SW480 (cell line): ENCODE results near the gene DENND5B.
A peak's percentile ranks its signal among the peaks of the same experiment; 100 is the strongest.
"Not testable (repeated sequence)": the region's sequence is repeated elsewhere in the genome, so short reads cannot be mapped to it uniquely, and the experiment has no call there.

ENCODE experiments used
- DNase-seq: peaks from one replicate; pipeline ENCODE4 v3.0.0-alpha.2; 2016; ENCODE audit warnings: low spot score

Gene DENND5B

GRCh38 chr12:31590642-31591379, at the start of gene DENND5B:
Gene DENND5B (minus strand): TSS chr12:31591136. CDS start chr12:31590832, 304 bp downstream.
- peak; percentile 57 for DNase-seq

DNA sequence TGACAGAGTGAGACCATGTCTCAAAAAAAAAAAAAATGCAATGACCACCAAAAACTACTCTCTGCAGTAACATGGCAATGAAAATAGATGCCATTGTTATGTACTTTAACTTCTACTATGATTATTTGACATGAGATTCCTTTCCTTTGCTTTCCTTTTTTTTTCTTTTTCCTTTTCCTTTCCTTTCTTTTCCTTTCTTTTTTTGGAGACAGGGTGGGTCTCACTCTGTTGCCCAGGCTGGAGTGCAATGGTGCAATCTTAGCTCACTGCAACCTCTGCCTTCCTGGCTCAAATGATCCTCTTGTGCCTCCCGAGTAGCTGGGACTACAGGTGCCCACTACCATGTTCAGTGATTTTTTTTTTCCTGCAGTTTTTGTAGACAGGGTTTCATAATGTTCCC, 43.7 kb upstream of the DENND5B start:
- no peak for DNase-seq

DNA sequence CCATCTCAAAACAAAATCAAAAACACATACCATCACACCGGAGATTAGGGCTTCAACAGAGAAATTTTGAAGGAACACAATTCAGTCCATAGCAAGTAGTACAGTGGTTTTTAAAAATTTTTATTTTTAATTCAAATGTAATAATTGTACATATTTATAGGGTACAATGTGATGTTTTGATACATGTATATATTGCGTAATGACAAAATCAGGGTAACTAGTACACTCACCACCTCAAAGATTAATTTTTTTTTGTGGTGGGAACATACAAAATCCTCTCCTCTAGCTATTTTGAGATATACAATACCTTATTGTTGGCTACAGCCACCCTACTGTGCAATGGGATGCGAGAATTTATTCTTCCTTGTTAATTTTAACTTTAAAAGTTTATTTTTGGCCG, 42.5 kb upstream of the DENND5B start:
- DNase-seq = no peak

DNA sequence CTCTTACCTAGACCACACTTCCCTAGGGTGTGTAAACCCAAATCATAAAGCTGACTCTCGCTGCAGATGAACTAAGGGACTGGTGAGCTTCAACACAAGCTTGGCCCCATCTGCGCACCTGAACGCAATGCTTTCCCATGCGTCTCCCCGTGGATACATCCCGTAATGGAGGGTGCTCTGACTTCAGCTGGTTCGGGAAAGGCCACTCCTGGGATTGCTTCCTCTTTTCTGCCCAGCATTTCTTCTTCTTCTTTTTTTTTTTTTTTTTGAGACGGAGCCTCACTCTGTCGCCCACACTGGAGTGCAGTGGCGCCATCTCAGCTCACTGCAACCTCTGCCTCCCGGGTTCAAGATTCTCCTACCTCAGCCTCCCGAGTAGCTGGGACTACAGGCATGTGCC, 40.9 kb upstream of the DENND5B start:
- DNase-seq = no peak

DNA sequence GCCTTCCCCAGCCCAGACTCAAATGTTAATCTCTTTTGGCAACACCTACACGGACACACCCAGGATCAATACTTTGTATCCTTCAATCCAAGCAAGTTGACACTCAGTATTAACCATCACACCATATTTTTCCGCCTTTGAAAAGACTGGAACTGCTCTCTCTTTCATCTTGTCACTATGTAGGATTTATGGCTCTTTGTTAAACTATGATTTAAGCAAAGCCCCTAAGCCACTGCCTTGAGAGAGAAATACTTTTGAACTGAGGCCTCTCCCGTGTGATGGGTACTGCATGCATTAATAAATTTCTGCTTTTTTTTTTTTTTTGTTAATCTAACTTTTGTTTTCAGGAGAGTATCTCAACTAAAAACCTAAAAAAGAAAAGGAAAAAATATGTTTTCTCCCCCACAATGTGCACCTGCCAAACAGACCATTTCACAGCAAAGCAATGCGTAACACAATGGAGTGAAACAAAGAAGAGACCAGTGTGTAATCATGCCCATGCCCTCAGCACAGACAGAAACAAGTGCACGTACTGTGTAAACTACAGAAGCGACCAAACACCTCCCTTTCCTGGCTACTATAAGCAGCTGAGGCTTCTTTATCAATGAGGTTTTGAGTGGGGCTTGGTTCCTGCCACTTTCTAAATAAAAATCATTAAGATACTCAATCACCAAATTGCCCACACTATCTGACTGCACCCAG, 40.2 kb upstream of the DENND5B start:
- no peak for DNase-seq

- DNase-seq = no peak
These were observed 39.1 kb upstream of the DENND5B start for GRCh38 chr12:31629756-31630732.

- no peak for DNase-seq
These were observed 36.6 kb upstream of the DENND5B start for GRCh38 chr12:31627456-31628054.

DNA sequence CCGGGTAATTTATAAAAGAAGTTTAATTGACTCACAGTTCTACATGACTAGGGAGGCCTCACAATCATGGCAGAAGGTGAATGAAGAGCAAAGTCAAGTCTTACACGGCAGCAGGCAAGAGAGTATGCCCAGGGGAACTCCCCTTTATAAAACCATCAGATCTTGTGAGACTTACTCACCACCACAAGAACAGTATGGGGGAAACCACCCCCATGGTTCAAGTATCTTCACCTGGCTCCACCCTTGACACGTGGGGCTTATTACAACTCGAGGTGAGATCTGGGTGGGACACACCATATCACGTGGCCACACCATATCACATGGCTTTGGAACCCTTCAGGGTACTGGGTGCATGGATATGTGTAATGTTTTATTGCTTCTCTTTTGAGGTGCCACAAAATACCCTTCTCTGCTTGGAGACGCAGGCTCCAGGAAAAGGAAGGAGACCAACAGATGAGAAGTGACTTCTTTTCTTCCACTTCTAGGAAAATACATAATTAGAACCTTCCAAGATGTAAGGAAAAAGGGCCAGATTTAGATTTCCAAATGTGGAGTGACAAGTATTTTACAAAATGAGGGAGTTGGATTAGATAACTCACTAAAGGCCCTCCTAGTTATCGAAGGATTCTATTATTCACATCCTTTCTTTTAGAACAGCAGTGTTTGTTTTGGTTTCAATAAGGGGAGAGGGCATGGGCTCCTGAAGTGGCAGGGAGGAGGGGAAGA, 35.5 kb upstream of the DENND5B start:
- DNase-seq = no peak

DNA sequence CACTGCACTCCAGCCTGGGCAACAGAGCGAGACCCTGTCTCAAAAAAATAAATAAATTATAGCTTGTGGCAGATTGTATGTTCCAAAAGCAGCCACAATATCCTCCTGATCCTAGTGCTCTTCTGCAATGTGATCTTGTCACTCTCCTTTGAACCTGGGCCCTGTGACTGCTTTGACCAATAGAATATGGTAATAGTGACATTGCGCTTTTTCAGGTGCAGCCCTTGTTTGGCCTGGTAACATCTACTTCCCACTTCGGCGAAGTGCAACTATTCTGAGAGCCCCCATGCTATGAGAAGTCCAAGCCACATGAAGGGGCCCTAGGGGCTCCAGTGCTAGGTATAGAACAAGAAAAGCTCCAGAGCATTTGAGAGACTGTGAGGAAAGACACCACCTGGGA, 31.1 kb upstream of the DENND5B start:
- DNase-seq = no peak

DNA sequence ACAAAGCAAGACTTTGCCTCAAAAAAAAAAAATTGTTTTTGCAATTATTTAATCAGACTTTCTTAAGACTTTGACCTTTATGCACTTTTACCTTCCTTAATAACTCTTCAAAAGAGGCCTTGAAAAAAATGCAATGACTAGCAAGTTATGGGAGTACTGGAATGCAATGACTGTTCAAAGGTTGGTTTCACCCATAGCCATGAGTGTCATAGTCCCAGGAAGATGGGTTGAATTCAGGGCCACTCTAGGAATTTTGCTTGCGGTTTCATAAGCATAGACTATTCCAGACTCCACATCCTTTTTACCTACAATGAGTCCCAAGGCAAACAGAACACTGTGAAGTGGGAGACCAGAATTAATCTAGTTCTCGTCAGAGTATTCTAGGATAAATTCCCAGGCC, 29.4 kb upstream of the DENND5B start:
- peak; percentile 37 for DNase-seq

DNA sequence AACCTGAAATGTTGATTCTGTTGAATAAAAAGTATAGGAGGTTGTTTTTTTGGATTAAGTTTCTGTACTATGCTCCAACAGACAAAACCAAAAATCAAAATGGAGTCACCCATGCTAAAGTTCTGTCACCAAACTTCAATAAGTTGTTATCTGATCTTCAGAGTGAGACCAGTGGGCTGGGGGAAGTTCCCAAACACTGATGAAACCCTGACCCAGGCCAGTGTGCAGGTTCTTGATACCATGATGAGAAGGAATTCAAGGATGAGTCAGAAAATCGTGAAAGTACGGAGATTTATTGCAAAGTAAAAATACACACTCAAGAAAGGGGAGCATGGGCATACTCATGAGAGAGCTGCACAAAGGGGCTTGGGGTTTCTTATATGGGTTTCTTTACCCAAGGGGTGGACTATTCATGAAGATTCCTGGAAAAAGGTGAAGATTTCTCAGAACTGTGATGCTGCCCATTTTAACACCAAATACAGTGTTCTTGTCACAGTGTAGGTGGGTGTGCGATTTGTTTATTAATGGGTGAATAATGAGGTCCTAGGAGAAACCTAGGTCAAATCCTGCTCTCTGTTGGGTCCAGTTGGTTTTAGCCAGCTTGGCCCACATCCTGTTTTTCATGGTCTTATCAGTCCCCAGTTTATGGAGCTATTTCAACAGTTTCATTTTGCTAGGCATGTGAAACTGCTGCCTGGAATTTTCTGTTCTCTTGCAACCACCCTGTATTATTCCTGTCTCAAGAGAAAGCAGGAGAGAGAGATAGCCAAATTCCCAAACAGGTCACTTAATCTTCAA, 27.5 kb upstream of the DENND5B start:
- no peak for DNase-seq

DNA sequence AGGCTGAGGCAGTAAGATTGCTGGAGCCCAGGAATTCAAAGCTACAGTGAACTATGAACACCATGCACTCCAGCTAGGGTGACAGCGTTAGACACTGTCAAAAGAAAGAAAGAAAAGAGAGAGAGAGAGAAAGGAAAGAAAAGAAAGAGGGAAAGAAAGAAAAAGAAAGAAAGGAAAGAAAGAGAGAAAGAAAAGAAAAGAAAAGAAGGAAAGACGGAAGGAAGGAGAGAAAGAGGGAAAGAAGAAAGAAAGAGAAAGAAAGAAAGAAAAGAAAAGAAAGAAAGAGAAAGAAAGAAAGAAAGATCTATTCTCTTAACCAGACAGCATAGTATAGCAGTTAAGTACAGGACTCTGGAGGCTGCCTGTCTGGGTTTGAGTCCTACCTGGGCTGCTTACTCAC, 21.9 kb upstream of the DENND5B start:
- DNase-seq = no peak

- DNase-seq = not testable (repeated sequence)
These were observed 17.4 kb upstream of the DENND5B start for GRCh38 chr12:31608299-31608698.

- no peak for DNase-seq
These were observed 14.6 kb upstream of the DENND5B start for GRCh38 chr12:31605531-31605930.

- no peak for DNase-seq
These were observed 12.6 kb upstream of the DENND5B start for GRCh38 chr12:31603546-31604009.

GRCh38 chr12:31600750-31601149, 9.8 kb upstream of the DENND5B start:
- no peak for DNase-seq

DNA sequence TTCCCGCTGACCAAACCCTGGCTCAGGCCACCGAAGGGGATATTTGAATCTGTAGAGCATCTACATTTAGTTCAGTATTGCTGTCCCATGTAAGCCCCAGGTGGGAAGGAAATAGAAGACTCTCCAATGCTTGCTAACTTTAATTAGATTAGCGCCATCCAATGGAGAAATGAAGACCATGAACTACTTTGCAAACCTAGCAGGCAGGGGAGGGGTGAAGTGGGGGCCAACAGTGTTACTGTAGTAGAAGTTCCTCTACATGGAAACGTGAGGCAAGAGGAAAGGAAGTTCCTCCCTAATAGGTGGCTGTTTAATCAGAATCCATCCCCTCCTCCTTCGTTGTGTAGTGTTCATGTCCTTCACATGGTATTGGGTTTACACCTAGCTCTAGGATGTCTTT, 9.3 kb upstream of the DENND5B start:
- no peak for DNase-seq

DNA sequence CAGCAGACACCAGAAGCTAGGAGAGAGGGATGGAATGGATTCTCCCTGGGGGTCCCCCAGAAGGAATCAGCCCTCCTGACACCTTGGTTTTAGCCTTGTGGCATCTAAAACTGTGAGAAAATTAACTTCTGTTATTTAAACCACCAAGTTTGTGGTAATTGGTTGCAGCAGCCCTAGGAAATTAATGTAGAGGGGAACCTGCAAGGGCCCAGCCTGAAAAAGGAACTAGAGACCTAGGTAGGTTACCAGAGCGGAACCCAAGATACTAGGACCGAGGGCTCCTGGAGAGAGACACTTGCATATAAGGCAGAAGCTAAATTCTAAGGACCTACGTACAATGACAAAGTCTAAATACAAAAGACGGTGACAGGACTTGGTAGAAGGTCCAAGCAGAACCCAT, 8.1 kb upstream of the DENND5B start:
- DNase-seq = no peak

GRCh38 chr12:31597066-31597465, 6.1 kb upstream of the DENND5B start:
- no peak for DNase-seq

DNA sequence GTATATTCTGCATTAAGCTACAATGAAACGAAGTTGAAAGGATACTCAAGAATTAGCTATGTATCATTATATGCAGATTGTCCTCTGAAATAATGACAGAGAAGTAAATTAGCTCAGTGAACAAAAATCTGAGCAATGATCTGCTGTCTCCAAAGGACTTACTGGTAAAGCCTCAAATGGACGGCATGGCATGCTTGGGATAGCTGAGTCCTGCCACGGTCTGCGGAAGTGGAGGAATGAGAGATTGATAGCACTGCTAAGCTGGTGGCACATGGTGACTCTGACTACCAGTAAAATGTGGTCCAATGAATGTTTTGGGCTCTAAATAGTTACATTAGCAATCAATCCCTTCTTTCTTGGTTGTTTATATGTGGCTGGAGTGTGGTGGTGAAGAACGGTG, 3.7 kb upstream of the DENND5B start:
- DNase-seq = no peak
